Mucosa of descending colon (tissue), 3 donors: ENCODE data around the gene TTC39B. TPM values are rescaled to one million over a fixed set of nuclear protein-coding genes. Genes with fewer than 3 reads are reported as not detected.
A peak's percentile ranks its signal among the peaks of the same experiment; 100 is the strongest.

Experiments used
- ATAC-seq: fragments of 200-7000 bp; cut with Tn5 transposase; one replicate; pipeline ENCODE4 v1.9.1; 2020; ENCODE audit warnings: mild to moderate bottlenecking, moderate library complexity
- DNase-seq, 3 donors: peaks; one replicate each; pipeline ENCODE4 v3.0.0-alpha.2; 2020
- H3K36me3 ChIP-seq: fragments of 200-600 bp; one replicate; pipeline ENCODE4 v1.8.0; 2021; ENCODE audit warnings: low read depth, mild to moderate bottlenecking
- H3K4me1 ChIP-seq: fragments of 200-600 bp; one replicate; pipeline ENCODE4 v1.8.0; 2021; ENCODE audit warnings: low read depth, mild to moderate bottlenecking
- H3K4me3 ChIP-seq: fragments of 200-600 bp; one replicate; pipeline ENCODE4 v1.8.0; 2021; ENCODE audit warnings: mild to moderate bottlenecking
- H3K9me3 ChIP-seq: fragments of 200-600 bp; one replicate; pipeline ENCODE4 v1.8.0; 2021; ENCODE audit warnings: mild to moderate bottlenecking
- intact Hi-C, 2 donors: fragments of 100-400 bp; cut with DNase I in 1 of 2; cut with micrococcal nuclease in 1 of 2; formaldehyde crosslinking; loops; one replicate each; pipeline versions ENCODE4 v1.11.0 to v1.11.1; 2022; cut with DNase I, micrococcal nuclease
- total RNA-seq, 3 donors: library from RNA; stranded (reverse); fragmentation: NEBNext Ultra II Directional in 2 of 3; extraction: Animal tissue kit (Norgen Biotek cat#: 25700) in 2 of 3; gene quantifications; one replicate each; pipeline versions ENCODE4 v1.2.1 to v1.2.4, GENCODE V29; 2021 to 2023
- TF ChIP-seq, protein P1 (sequence below): fragments of 200-600 bp; IDR thresholded peaks from one replicate; pipeline ENCODE4 v1.8.0; 2022; ENCODE audit warnings: antibody characterized with exemption, mild to moderate bottlenecking
- donor health status: DM: no; HTN: no; CAD: no; lungs with moderate emphysema.
- donor health status: DM: no; HTN: no; CAD: no.
- donor health status: DM: no; HTN: yes; CAD: no.

TTC39B gene
- total RNA-seq, 3 donors from 2014 or later = 36.9 to 48.0 (median 43.8) TPM

DNA sequence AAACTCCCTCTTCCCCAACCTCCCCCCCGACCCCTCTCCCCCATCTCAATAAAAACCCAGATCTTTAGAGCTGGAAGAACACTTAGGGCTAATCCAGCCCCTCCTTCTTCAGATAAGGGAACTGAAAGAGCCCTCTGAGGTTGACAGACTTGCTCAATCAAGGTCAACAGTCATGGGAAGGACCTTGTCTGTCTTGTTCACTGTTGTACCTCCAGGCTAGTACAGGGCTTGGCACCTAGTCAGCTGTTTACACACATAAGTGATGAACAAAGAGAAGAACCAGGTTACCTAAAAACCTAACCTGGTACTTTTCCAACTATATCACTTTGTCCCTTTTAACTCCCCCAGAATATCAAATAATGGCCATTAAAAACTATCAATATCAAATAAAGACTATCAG is 2.4 kb downstream of the TTC39B start:
- H3K9me3 ChIP-seq = no peaks in the 10 kb centered on the region
- ATAC-seq (no peak), DNase-seq (no peak)
- no peaks in the 10 kb centered on the region for H3K36me3 ChIP-seq
- H3K4me1 ChIP-seq = peaks cover 10% of the 10 kb centered on the region
- TF ChIP-seq, protein P1, sequence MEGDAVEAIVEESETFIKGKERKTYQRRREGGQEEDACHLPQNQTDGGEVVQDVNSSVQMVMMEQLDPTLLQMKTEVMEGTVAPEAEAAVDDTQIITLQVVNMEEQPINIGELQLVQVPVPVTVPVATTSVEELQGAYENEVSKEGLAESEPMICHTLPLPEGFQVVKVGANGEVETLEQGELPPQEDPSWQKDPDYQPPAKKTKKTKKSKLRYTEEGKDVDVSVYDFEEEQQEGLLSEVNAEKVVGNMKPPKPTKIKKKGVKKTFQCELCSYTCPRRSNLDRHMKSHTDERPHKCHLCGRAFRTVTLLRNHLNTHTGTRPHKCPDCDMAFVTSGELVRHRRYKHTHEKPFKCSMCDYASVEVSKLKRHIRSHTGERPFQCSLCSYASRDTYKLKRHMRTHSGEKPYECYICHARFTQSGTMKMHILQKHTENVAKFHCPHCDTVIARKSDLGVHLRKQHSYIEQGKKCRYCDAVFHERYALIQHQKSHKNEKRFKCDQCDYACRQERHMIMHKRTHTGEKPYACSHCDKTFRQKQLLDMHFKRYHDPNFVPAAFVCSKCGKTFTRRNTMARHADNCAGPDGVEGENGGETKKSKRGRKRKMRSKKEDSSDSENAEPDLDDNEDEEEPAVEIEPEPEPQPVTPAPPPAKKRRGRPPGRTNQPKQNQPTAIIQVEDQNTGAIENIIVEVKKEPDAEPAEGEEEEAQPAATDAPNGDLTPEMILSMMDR = no peak
- no peak overlapping the region for H3K4me3 ChIP-seq
- intact Hi-C loops = loop anchor here in 1 of 2 donors (10.0 kb wide), 1 partner anchor 120 kb away; the partner anchor contains the start of gene SNAPC3

DNA sequence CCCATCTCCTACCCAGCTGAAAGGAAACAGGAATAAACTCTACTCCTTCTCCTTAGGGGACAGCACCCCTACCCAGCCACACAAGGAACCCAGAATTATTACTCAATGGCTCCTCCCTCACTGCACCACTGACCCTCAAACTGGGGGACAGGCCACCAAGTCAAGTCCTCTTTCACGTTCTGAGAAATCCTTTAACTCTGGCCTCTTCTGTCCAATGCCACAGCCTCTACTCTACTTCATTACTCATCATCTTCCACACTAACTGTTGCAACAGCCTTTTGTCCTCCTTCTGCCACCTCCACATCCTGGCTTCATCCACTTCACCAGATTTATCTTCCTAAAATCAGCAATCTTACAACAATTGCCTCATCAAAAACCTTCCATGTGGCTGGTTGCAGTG is 6.8 kb downstream of the TTC39B start:
- intact Hi-C loops = loop anchor here in 1 of 2 donors (10.0 kb wide), 1 partner anchor 125 kb away; the partner anchor contains the start of gene SNAPC3
- Histone ChIP-seq H3K4me1 (peaks cover 20% of the 10 kb centered on the region), H3K36me3 (no peaks in the 10 kb centered on the region), H3K9me3 (no peaks in the 10 kb centered on the region), H3K4me3 (no peak overlapping the region)
- no peak for ATAC-seq
- TF ChIP-seq, protein P1 = no peak
- DNase-seq = no peak

DNA sequence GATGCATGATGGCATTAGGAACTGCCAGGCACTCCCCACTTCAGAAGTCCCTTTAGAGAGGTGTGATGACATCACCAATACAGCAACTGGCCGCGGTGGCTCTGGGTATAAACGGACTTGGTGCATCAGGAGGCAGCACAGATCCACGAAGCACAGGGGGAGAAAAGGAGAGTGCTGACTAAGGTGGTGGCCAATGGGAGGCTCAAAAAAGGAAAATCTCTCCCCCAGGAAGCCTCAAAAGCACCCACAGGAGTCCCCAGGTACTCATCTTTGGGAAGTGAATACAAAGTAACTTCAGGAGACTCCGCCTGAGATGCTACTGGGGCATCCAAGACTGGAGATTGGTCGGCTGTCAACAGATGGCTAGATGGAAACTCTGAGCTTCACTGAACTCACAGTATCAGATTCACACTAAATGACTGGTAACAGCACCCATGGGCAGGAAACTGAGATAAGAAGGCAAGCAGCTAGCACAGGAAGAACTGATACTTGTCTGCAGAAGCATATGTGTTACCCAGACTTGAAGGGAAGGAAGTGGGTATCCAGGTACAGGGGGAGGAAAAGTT is 7.6 kb downstream of the TTC39B start:
- ATAC-seq (peak; percentile 67), DNase-seq (no peak)
- TF ChIP-seq, protein P1 = no peak
- intact Hi-C loops = no loop called here
- no peaks in the 10 kb centered on the region for H3K9me3 ChIP-seq
- H3K36me3 ChIP-seq = no peaks in the 10 kb centered on the region
- H3K4me3 ChIP-seq = no peak overlapping the region
- peaks cover 24% of the 10 kb centered on the region for H3K4me1 ChIP-seq

DNA sequence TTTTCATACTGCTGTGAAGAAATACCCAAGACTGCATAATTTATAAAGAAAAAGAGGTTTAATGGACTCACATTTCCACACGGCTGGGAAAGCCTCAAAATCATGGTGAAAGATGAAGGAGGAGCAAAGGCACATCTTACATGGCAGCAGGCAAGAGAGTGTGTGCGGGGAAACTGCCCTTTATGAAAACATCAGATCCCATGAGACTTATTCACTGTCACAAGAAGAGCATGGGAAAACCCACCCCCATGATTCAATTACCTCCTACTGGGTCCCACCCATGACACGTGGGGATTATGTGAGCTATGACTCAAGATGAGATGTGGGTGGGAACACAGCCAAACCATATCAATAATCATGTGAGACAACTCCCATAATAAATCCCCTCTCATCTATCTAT is 8.7 kb downstream of the TTC39B start:
- no peaks in the 10 kb centered on the region for H3K9me3 ChIP-seq
- TF ChIP-seq, protein P1 = no peak
- no peaks in the 10 kb centered on the region for H3K36me3 ChIP-seq
- H3K4me1 ChIP-seq = peaks cover 32% of the 10 kb centered on the region
- ATAC-seq (no peak), DNase-seq (no peak)
- H3K4me3 ChIP-seq = no peak overlapping the region
- intact Hi-C loops = no loop called here

DNA sequence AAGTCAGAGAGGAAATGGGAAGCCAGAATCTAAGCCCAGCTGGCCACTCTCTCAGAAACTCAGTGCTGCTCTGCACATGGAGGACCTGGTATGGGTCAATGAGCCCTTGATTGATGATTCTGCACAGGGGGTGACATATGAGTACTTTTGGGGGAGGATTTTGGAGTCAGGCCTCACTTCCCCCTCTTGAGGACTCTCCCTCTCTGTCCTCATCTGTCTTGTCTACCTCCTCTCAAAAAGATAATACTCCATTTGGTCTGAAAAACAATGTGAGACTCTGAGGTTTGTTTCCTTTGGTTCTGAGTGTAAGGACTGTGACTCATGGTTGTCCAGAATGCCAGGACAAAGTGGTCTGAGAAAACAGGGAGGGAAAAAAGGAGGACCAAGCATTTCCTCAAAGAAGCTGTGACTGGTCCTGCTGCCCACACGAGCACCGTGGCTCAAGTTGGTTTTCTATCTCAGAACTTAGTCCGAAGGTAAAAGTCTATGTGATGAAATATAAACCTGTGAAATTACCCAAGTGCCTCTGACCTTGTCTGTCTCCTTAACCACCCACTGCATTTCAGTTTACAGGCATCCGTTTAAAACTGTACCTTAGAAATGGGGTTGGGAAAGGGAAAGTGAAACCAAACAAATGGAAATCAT is 11.1 kb downstream of the TTC39B start:
- Histone ChIP-seq H3K9me3 (no peaks in the 10 kb centered on the region), H3K4me1 (peaks cover 32% of the 10 kb centered on the region), H3K36me3 (no peaks in the 10 kb centered on the region), H3K4me3 (no peak overlapping the region)
- intact Hi-C loops = no loop called here
- DNase-seq (peak in 1 of 3 donors; percentile 39), ATAC-seq (peak; percentile 75)
- TF ChIP-seq, protein P1 = no peak
